K562 (cell line): ENCODE results near the gene SHISA6. TPM values are rescaled to one million over a fixed set of nuclear protein-coding genes. Genes with fewer than 3 reads are reported as not detected.

ENCODE experiments used
- FOSL1 ChIP-seq: fragments of 200-800 bp; sonication (Bioruptor generic); conservative IDR thresholded peaks from 2 replicates; pipeline ENCODE4 v1.6.1; 2016; ENCODE audit warnings: missing genetic modification characterization, missing compliant biosample characterization
- KLF13 ChIP-seq: fragments of 450-650 bp; IDR thresholded peaks from 2 replicates; pipeline ENCODE4 v1.6.1; 2016; ENCODE audit warnings: missing genetic modification characterization, low read depth, mild to moderate bottlenecking, missing compliant biosample characterization, moderate library complexity, borderline replicate concordance
- MCM2 ChIP-seq: fragments of 450-650 bp; IDR thresholded peaks from 2 replicates; pipeline ENCODE4 v1.6.1; 2017; ENCODE audit warnings: low read depth, mild to moderate bottlenecking
- MTA1 ChIP-seq: fragments of 450-650 bp; IDR thresholded peaks from 2 replicates; pipeline ENCODE4 v1.6.1; 2017; ENCODE audit warnings: borderline replicate concordance
- PATZ1 ChIP-seq: fragments of 250-450 bp; sonication (Bioruptor Pico); IDR thresholded peaks from 2 replicates; pipeline ENCODE4 v1.5.0; 2020; ENCODE audit warnings: mild to moderate bottlenecking, borderline replicate concordance
- SIN3A ChIP-seq, 2 experiments: fragments of 150-350 bp in 1 of 2; IDR thresholded peaks; 2 replicates each; pipeline ENCODE4 v1.6.1; 2011 to 2016; ENCODE audit warnings: borderline replicate concordance in 2 of 2, low read depth in 2 of 2, low read length in 2 of 2, mild to moderate bottlenecking in 2 of 2, moderate library complexity in 2 of 2; ENCODE audit not compliant: control insufficient read depth in 1 of 2
- SMAD3 ChIP-seq: fragments of 450-650 bp; formaldehyde crosslinking; conservative IDR thresholded peaks from 2 replicates; pipeline ENCODE4 v1.4.0; 2020; ENCODE audit warnings: mild to moderate bottlenecking
- SPI1 ChIP-seq: IDR thresholded peaks from 2 replicates; pipeline ENCODE4 v1.6.1; 2011; ENCODE audit warnings: low read depth, low read length, control low read depth, borderline replicate concordance
- STAT6 ChIP-seq: sonication (generic); formaldehyde crosslinking; IDR thresholded peaks from 2 replicates; pipeline ENCODE4 v1.8.1; 2023; ENCODE audit warnings: mild to moderate bottlenecking, missing genetic modification reagents
- TCF3 ChIP-seq: sonication (generic); formaldehyde crosslinking; IDR thresholded peaks from 2 replicates; pipeline ENCODE4 v1.4.0; 2020; ENCODE audit warnings: mild to moderate bottlenecking, missing genetic modification reagents
- ZFX ChIP-seq: sonication (generic); formaldehyde crosslinking; IDR thresholded peaks from 2 replicates; pipeline ENCODE4 v1.8.0; 2022; ENCODE audit warnings: mild to moderate bottlenecking, missing genetic modification reagents, moderate library complexity
- polyA plus RNA-seq, 8 experiments: library from polyadenylated mRNA; depleted of rRNA in 4 of 8; stranded (reverse) in 5 of 8; unstranded in 3 of 8; fragments of >200 nt; fragmentation: Nextera tagmentation in 2 of 8; fragmentation: Illumina TruSeq in 1 of 8; extraction: Ambion mirVana in 2 of 8; extraction: Trizol in 1 of 8; gene quantifications; 2 replicates each; pipeline versions ENCODE4 v1.2.1 to v1.2.3, GENCODE V29; 2011 to 2014; ENCODE audit warnings: inconsistent platforms in 1 of 8, missing spikeins in 1 of 8
- total RNA-seq, 7 experiments: library from RNA; depleted of rRNA in 6 of 7; stranded (reverse); fragments of >200 nt in 6 of 7; fragmentation: Illumina TruSeq in 2 of 7; extraction: Trizol in 2 of 7; gene quantifications; 2 replicates each; pipeline versions ENCODE4 v1.2.1 to v1.2.3, GENCODE V29; 2011 to 2021; ENCODE audit warnings: low replicate concordance in 1 of 7
- TF ChIP-seq, protein P1 (sequence below): fragments of 450-650 bp; formaldehyde crosslinking; IDR thresholded peaks from 2 replicates; pipeline ENCODE4 v1.4.0; 2020; ENCODE audit warnings: mild to moderate bottlenecking
- TF ChIP-seq, protein P2 (sequence below), 2 experiments: fragments of 450-650 bp; IDR thresholded peaks; 2 replicates each; pipeline ENCODE4 v1.6.1; 2018; ENCODE audit warnings: mild to moderate bottlenecking in 2 of 2, low read depth in 1 of 2; ENCODE audit not compliant: partially characterized antibody in 2 of 2

SHISA6 gene
- total and polyA plus RNA-seq, 9 of the 15 experiments (the other 6 are each of a cell fraction or from before 2014, with no cell fraction given), result not detected

DNA sequence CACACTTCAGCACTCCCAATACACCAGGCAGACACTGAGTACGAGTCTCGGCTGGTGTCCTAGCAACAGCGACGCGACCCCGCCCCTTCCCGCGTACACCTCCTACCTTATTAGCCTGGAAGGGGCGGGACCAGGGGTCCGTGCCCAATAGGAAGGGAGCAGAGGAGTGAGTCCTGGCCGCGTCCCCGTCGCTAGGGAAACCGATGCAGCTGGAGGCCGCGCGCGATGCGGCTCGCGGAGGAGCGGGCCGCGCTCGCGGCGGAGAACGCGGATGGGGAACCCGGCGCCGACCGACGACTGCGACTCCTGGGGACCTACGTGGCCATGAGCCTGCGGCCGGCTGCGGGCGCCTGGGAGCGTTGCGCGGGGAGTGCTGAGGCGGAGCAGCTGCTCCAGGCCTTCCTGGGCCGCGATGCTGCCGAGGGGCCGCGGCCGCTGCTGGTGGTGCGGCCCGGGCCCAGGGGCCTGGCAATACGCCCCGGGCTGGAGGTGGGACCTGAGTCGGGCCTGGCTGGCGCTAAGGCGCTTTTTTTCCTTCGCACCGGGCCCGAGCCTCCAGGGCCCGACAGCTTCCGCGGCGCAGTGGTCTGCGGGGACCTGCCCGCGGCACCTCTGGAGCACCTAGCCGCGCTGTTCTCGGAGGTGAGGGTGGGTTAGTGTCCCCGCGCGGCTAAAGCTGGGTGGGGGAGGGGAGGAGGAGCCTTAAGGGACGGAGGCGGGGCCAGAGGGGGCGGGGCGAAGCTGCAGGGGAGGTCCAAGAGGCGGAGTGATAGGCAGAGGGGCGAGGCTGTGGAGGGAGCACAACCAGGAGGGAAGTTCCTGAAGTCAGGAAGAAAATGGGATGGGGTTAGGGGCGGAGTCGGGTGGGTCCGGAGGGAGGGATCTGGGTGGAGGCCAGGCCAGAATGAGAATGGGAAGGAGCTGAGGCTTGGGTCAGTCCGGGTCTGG lies 357.5 kb downstream of the SHISA6 start, which contains the start of gene DNAH9 (continued):
- TF ChIP-seq MCM2 (no peak), SIN3A (IDR thresholded peaks at IDR 0.05; ENCODE audit: borderline replicate concordance in 2 of 2, control insufficient read depth in 1 of 2, low read depth in 2 of 2, low read length in 2 of 2) (peak; percentile 77 to 91; a peak in 2 of 4 replicates), STAT6 (CRISPR knock-in tag) (no peak), KLF13 (no peak), PATZ1 (CRISPR knock-in tag) (no peak), TCF3 (no peak), FOSL1 (tag) (no peak), SMAD3 (CRISPR knock-in tag) (no peak), ZFX (no peak; the same call in 1 of the 2 replicates), MTA1 (no peak), SPI1 (no peak)
- TF ChIP-seq, protein P1, sequence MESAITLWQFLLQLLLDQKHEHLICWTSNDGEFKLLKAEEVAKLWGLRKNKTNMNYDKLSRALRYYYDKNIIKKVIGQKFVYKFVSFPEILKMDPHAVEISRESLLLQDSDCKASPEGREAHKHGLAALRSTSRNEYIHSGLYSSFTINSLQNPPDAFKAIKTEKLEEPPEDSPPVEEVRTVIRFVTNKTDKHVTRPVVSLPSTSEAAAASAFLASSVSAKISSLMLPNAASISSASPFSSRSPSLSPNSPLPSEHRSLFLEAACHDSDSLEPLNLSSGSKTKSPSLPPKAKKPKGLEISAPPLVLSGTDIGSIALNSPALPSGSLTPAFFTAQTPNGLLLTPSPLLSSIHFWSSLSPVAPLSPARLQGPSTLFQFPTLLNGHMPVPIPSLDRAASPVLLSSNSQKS (CRISPR knock-in tag), result no peak
- TF ChIP-seq, protein P2, sequence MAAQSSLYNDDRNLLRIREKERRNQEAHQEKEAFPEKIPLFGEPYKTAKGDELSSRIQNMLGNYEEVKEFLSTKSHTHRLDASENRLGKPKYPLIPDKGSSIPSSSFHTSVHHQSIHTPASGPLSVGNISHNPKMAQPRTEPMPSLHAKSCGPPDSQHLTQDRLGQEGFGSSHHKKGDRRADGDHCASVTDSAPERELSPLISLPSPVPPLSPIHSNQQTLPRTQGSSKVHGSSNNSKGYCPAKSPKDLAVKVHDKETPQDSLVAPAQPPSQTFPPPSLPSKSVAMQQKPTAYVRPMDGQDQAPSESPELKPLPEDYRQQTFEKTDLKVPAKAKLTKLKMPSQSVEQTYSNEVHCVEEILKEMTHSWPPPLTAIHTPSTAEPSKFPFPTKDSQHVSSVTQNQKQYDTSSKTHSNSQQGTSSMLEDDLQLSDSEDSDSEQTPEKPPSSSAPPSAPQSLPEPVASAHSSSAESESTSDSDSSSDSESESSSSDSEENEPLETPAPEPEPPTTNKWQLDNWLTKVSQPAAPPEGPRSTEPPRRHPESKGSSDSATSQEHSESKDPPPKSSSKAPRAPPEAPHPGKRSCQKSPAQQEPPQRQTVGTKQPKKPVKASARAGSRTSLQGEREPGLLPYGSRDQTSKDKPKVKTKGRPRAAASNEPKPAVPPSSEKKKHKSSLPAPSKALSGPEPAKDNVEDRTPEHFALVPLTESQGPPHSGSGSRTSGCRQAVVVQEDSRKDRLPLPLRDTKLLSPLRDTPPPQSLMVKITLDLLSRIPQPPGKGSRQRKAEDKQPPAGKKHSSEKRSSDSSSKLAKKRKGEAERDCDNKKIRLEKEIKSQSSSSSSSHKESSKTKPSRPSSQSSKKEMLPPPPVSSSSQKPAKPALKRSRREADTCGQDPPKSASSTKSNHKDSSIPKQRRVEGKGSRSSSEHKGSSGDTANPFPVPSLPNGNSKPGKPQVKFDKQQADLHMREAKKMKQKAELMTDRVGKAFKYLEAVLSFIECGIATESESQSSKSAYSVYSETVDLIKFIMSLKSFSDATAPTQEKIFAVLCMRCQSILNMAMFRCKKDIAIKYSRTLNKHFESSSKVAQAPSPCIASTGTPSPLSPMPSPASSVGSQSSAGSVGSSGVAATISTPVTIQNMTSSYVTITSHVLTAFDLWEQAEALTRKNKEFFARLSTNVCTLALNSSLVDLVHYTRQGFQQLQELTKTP (IDR thresholded peaks at IDR 0.05; ENCODE audit: low read depth in 1 of 2, partially characterized antibody in 2 of 2), result no peak
